DMS 273 (cell line): Measurements from ENCODE around the gene ARMS2.

Experiments used
- DNase-seq: peaks from one replicate; lab custom pipeline; 2025; ENCODE audit not compliant: unreplicated experiment; lab: John Stamatoyannopoulos, UW

ARMS2 gene

DNA sequence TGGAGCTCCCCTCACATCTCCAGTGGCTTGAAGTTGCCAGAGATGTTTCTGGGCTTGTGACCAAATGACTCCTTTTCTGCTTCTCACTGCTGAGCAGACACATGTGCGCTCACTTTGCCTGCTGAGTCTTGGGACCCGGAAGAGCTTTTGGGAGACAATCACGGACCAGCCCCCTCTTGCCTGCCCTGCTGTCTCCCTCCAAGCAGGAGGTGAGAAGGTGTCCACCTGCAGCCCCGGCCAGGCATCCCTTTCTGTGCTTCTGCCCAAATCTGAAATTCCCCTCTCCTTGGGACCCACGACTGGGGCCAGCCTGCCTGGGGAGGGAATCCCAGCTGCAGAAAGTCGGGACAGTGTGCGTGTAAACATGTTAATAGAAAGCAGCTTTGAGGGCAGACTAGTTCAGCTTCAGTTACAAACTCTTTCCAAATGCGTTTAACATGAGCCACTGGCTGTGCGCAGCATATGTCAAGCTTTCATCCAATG lies 38.6 kb downstream of the ARMS2 start:
- DNase-seq: no peak

DNA sequence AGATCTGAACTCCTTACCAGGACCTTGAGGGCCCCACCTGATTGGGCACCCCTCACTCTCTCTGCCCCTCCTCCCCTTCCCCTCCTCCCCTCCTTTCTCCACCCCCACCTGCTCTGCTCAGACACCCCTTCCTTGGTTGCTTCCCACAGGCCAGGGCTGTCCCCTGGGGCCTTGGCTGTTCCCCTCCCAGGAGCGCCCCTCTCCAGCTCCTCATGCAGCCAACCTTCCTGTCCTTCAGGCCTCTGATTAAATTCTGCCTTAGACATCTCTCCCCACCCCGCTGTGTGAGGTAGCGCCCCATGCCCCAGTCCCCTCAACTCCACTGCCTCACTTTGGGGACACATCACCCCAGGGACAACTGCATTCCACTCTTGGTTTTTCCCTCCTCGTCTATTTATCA lies 39.3 kb downstream of the ARMS2 start:
- no peak for DNase-seq

GRCh38 chr10:122494173-122494820 lies 39.8 kb downstream of the ARMS2 start:
- no peak for DNase-seq

- no peak for DNase-seq
Measured at GRCh38 chr10:122494833-122495232, 40.4 kb downstream of the ARMS2 start.

- DNase-seq: no peak
Measured at GRCh38 chr10:122495406-122496340, 41.2 kb downstream of the ARMS2 start.

- no peak for DNase-seq
Measured at GRCh38 chr10:122497241-122497640, 42.8 kb downstream of the ARMS2 start.

GRCh38 chr10:122498521-122498920 lies 44.1 kb downstream of the ARMS2 start:
- DNase-seq: no peak

- DNase-seq: no peak
Measured at GRCh38 chr10:122499012-122499411, 44.6 kb downstream of the ARMS2 start.

DNA sequence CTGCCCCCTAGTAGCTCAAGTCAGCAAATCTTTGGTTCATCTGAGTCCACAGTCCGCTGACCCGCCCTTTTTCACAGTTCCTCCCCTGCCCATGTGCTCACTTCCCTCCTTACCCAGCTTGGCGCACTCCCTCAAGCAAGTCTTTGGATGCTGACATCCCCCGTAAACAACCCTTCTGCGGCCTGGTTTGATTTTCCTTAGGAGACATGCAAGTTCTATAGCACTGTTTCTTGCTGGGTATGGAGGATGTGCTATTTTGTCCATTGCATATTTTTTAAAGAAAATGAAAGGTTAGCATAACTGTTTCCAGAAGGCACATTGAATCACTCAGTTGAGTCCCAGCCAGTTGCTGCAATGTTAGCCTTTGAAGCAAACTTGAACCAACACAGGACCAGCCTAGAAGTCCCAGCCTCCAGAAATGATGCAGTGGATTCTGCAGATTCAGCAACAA lies 45.1 kb downstream of the ARMS2 start:
- no peak for DNase-seq

DNA sequence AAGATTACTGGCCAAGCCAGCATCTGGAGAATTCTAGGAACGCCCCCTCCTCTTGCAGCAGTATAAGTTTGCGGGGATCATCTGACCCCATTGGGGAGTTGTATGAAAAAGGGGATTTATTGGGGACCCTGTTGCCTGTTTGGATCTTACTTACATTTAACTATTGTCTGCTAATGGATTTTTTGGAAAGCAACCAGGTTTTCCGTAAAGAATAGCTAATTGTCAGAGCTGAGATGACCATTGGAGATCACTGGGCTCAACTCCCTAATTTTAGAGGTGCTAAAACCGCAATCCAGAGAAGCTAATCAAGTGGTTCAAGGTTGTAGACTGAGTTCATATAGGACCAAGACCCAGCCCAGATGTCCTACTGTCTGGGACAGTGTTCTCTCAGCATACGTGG lies 45.7 kb downstream of the ARMS2 start:
- no peak for DNase-seq

GRCh38 chr10:122500726-122501125 lies 46.3 kb downstream of the ARMS2 start:
- no peak for DNase-seq

- DNase-seq: peak; percentile 43
Measured at GRCh38 chr10:122503012-122503411, 48.6 kb downstream of the ARMS2 start.

DNA sequence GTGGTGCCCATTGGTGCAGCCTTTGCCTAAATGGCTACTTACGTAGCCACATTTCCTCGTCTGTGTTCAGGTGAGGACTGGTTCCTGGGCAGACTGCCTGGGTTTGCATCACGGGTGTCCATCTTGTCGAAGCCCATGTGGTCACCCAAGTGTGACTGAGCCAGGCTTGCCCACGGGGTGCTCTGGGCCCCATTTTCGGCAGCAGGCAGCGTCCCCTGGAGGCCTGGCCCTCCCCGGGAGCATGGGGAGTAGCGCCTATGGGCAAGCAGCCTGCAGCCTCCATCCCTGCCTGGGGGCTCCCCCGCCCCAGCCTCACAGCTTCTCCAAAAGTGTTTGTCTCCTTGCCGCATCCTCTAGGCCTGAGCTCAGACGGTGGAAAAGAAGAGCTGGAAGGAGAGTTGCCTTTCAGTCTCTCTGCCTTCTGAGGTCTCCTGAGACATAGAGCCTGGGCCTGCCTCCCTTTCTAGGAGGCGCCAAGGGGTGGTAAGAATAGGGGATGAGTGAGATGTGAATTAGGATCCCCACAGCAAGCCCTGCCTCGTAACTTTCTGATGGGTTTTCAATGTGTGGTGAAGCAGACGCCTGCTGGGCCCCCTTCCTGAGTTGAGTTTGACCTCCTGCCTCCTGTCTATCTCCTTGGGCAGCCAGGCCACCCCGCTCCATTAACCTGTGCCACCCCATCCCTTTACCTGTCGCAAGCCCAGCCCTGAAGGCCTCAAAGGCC lies 49.6 kb downstream of the ARMS2 start:
- DNase-seq: no peak

- DNase-seq: peak; percentile 88
Measured at GRCh38 chr10:122504610-122504950, 50.1 kb downstream of the ARMS2 start.

DNA sequence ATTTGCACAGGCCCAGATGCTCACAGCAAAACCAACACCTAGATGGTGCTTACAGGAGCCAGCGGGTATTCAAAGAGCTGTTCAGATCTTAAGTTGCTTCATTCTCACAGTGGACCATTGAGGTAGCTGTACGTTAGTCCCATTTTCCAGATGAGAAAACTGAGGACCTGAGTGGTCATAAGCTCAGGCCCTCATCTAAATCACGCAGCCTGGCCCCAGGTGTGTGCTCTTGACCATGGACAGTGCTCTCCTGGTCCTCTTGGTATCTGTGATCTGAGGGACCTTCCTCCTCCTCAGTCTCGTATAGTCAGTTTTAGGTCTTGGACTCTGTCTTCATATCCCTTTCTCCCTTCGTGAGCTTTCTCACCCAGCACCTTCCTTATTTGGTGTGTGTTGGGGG lies 50.6 kb downstream of the ARMS2 start:
- DNase-seq: no peak

GRCh38 chr10:122505885-122506645 lies 51.6 kb downstream of the ARMS2 start:
- no peak for DNase-seq
